NCI-H510A treated with DMSO at 0.1 percent for 48 hours (cell line): ENCODE results near the gene DUS3L.
"Not testable (repeated sequence)": the region's sequence is repeated elsewhere in the genome, so short reads cannot be mapped to it uniquely, and the experiment has no call there.

Experiments used
- DNase-seq: peaks from one replicate; lab custom pipeline; 2025; lab: John Stamatoyannopoulos, UW

The DUS3L gene

GRCh38 chr19:5799247-5800241, 8.6 kb upstream of the DUS3L start:
- no peak for DNase-seq

GRCh38 chr19:5798244-5798643, 7.3 kb upstream of the DUS3L start:
- DNase-seq: no peak

DNA sequence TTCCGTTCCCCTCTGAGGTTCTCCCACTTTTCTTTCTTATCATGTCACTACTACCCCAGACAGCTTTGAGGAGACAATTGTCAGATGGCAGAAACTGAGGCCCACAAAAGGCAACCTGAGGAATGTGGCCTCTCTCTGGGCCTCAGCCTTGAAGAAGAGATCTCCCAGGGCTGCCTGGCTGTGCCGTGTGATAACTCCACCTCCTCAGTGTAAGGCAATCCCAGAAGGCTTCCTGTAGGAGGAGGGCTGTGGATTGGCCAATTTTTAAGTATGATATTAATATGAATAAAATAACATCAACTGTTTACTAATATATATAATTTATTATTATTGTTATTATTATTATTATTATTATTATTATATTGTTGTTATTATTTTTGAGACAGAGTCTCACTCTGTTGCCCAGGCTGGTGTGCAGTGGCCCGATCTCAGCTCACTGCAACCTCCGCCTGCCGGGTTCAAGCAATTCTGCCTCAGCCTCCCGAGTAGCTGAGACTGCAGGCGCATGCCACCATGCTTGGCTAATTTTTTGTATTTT, 4.5 kb upstream of the DUS3L start:
- DNase-seq: no peak

- no peak for DNase-seq
Measured at GRCh38 chr19:5793188-5793587, 2.2 kb upstream of the DUS3L start.

GRCh38 chr19:5792224-5792623, 1.3 kb upstream of the DUS3L start:
- no peak for DNase-seq

DNA sequence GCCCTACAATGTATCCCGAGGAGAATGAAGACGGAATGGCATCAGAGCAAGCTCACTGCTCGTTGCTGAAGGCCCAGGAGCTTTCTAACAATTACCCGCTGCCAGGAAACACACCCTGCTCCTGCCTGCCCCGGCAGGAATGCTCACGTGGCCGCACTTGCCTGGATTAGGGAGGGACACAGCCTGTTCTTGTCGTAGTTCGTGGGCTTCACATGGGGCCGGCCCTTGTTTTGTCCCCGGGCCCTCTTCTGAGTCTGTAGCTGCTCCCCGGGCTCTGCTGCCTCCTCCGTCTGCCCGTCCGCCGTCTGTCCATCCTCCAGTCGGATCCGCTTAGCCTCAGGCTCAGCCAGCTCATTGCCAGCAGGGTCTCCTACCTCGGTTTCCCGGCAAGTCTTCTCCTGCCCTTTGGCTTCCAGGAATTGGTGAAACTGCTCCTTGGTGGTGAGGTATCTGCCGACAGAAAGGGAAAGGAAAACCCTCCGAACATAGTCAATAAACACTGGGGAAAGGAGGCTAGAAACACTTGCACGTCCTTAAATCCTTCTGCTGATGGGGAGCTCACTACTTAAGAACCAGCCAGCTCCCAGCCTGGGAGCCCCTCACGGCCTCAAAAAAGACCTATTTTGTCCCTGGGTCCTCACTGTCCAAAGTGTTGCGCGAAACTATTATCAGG, 941 bp downstream of the DUS3L start:
- DNase-seq: no peak

- no peak for DNase-seq
Measured at GRCh38 chr19:5789351-5789761, 1.6 kb downstream of the DUS3L start.

DNA sequence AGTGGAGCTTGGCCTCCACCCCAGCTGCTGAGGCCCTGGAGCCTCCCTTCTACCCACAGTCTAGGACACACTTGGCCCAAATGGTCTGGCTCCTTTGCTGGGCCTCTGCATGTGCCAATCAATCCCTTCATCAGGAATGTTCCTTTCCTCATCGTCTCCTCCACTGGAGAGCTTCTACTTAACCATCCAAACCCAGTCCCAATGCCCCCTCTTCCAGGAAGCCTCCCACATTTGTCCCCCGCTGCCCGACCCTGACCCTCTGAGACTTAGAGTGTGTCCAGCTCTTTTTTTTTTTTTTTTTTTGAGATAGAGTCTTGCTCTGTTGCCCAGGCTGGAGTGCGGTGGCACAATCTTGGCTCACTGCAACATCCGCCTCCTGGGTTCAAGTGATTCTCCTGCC, 2.5 kb downstream of the DUS3L start:
- DNase-seq: no peak

DNA sequence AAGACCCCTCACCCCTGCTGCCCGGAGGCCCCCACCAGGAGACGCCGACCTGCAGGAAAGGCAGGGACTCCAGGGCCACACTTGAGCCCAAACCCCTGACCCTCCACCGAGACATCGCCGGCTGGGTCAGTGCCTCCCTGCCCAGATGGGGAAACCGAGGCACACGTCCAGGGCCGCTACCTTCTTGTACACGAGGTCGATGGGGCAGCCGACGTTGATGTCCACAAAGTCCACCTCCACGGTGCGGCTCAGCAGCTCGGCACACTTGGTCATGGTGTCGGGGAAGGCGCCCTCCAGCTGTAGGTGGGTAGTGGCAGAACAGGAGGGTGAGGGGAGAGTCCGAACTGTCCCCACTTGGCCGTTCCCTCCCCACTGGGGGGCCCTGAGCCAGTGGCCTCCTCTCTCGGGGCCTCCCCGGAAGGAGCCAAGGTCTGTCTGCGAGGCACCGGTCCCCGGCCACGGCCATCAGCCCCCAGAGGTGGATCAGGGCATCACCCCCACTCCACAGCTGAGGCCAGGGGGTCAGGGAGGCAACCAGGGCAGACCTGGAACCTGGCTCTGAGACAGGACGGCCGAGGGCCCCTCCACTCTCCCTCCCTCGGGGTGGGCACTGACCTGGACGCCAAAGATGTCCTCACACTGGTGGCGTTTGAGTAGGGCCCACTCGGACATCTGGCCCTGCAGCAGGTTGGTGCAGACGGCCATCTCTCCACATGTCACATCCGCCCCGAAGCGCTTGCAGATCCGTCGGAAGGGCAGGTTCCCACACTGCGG, 3.4 kb downstream of the DUS3L start:
- DNase-seq: no peak

GRCh38 chr19:5786593-5787408, 4.2 kb downstream of the DUS3L start:
- DNase-seq: no peak

GRCh38 chr19:5785423-5785822, 5.5 kb downstream of the DUS3L start:
- no peak for DNase-seq

GRCh38 chr19:5784581-5785147, 6.3 kb downstream of the DUS3L start, which contains the start of gene PRR22:
Gene PRR22 (minus strand): TSS chr19:5784746. CDS start chr19:5784660, 86 bp downstream.
- DNase-seq: no peak

DNA sequence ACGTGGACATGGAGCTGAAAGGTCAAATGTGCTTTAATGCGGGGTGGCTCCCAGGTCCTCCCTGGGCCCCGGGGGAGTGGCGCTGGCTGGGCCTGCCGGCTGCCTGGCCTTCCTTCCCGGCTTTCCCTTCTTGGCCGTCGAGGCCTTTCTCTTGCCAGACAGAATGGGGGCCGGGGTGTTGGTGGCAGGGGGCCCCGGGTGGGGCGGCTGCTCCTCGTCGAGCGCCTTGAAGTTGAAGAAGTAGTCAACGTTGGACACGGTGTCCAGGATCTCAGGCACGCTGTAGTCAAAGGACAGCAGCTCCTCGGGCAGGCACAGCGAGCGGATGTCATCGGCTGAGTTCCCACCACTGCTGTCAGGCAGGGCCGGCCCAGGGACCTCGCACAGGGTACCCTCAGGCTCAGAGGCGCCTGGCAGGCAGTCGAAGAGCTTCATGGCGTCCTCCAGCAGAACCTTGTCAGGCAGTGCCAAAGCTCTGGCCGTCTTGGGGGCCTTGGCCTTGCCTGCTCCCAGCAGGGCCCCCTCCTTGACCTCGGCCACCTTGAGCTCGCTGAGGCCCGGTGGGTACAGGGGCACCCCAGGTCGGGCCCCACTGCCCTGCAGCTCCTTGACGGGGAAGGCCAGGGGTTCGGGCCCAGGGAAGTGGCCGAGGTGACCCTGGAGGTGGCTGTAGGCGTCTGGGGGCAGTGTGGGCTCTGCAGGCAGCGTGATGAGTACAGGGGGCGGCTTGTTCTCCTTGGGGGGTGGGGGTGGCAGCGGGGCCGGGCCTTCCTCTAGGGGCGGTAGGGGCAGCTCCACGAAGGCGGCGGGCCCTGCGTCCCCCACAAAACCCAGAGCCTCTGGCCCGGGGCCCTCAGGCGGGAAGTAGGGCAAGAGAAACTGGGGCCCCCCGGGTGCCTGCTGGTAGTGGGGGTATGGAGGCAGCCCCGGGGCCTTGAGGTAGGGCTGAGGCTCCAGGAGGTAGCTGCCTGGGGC, 7.7 kb downstream of the DUS3L start:
- no peak for DNase-seq

DNA sequence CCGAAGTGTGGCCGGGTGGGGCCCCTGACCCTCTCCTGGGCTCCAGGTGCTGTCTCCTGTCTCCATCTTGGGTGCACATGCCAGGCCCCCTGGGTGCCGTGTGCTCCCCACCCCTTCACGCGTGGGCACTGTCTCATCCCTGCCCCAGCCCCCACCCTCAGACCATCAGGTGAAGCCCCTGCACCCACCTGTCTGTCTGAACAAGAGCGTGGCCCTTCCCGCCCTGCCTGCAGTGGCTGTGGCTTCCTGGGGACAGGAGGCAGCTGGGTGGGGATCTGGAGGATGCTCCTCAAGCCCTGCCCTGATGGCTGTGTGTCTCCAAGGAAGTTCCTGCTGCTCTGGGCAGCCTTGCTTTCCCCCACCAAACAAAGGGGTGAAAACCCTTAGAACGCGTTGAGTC, 8.6 kb downstream of the DUS3L start:
- DNase-seq: no peak

DNA sequence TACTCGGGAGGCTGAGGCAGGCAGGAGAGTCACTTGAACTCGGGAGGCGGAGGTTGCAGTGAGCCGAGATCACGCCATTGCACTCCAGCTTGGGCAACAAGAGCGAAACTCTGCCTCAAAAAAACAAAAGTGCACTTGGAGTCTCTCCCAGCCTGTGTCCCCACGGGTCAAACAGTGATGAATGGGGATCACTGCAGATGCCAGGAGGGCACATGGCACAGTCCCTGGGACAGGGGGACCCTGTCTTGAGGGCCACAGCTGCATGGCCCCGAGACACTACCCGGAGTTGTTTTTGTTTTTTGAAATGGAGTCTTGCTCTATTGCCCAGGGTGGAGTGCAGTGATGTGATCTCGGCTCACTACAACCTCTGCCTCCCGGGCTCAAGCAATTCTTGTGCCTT, 10.0 kb downstream of the DUS3L start:
- DNase-seq: not testable (repeated sequence)

- DNase-seq: no peak
Measured at GRCh38 chr19:5778402-5778801, 12.6 kb downstream of the DUS3L start.

GRCh38 chr19:5775668-5776309, 15.2 kb downstream of the DUS3L start:
- DNase-seq: no peak

DNA sequence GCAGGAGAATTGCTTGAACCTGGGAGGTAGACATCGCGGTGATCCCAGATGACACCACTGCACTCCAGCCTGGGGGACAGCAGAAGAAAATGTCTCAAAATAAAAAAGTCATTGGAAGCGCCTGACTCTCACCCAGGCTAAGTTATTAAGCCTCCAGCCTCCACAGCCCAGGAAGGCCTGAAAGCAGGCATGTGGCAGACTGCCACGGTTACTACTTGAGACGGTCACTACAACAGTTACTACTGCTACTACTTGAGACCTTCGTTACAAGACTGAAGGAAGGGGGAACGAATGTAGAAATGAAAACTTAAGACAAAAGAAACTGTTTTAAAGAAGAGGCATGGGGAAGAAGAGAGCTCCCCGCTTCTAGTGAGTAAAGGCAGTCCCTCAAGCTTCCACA, 16.0 kb downstream of the DUS3L start:
- DNase-seq: no peak

DNA sequence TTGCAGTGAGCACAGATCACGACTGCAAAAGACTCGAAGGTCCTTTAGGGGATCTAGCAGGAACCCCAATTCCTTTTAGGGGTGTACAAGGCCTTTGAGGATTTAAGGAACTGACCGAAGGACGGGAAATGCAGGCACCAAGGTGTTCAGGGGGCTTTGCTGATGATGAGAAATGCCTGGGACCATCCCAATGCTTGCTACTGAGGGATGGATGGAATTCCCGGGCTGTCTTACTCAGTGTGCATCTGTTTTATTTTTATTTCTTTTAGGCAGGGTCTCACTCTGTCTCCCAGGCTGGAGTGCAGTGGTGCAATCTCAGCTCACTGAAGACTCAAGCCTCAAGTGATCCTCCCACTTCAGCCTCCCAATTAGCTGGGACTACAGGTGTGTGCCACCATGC, 17.7 kb downstream of the DUS3L start:
- DNase-seq: no peak
